GM21423 (cell line): ENCODE results near the gene POM121C.
A peak's percentile ranks its signal among the peaks of the same experiment; 100 is the strongest.
"Not testable (repeated sequence)": the region's sequence is repeated elsewhere in the genome, so short reads cannot be mapped to it uniquely, and the experiment has no call there.

Experiments used
- ATAC-seq: cut with Tn5 transposase; IDR thresholded peaks from one replicate; pipeline ENCODE4 v1.9.1; 2021; ENCODE audit warnings: mild to moderate bottlenecking, moderate library complexity; ENCODE audit not compliant: unreplicated experiment

POM121C gene

GRCh38 chr7:75439000-75439399 is 47.1 kb downstream of the POM121C start:
- not testable (repeated sequence) for ATAC-seq

DNA sequence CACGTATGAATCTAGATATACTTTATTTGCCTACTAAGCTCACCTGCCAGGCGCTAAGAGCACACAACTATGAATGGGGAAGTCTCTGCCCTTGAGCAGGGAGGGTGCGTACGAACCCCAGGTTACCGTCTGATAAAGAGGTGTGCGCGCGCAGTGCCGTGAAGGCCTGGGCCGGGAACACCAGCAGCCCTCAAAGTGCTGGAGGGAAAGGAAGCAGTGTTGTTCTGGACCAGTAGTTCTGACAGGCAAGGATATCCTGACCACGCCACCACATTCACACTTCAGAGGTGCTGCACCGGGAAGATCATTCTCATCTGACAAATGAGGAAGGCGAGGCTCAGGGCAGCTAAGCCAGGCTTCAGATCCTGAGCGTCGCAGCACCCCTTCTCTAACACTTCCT is 62.6 kb downstream of the POM121C start:
- not testable (repeated sequence) for ATAC-seq

DNA sequence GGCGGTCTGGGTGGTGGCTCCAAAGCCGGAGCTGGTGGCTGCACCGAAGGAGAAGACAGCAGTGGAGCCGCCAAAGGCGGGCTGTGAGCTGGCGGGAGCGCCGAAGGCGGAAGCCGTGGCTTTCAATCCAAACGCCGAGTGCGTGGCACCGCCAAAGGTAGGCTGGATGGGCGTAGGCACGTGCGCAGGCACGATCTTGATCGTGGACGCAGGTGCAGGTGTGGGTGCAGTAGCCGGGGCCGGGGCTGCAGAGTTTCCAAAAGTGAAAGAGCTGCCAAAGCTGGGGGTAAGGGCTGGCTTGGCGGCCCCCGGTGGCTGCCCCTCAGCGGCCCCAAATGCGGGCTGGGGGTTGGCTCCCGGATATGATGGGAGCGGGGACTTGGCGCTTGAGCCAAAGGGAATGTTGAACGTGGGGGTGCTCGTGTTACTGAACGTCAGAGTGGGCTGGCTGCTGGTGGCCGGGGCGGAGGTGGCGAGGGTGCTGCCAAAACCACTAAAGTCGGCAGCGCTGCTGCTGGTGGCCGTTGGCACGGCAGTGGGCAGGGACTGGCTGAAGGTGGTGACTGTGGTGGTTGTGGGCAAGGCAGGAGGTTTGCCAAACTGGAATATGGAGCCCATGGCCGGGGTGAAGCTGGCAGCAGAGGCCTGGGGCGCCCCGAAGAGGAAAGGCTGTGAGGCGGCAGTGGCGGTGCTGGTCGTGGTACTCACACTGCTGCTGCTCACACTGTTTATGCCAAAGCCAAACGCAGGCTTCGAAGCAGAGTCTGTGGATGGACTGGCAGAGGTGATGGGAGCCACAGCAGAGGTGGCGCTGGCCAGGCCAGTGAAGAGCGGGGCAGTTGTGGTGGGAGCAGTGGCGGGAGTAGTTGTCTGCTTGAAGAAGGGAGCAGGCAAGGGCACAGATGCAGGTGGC is 64.0 kb downstream of the POM121C start:
- ATAC-seq = not testable (repeated sequence)

DNA sequence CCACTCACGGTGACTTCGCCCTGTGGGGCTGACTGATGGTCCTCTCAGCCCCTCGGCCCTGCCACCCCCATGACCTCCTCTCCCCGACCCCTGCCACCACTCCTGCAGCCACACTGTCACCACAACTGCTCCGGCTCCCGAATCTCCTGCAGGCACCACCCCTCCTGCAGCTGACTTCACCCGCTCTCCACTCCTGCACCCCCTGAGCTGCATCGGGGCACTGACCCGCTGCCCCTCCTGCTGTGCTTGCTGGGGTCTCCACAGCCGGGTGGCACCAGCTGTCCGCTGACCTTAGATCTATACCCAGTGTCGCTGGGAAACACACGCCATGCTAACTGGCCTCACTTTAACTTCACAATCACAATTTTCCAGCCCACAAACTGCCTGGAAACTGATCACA is 65.9 kb downstream of the POM121C start:
- ATAC-seq = not testable (repeated sequence)

- not testable (repeated sequence) for ATAC-seq
Observed at GRCh38 chr7:75419693-75420092, 66.4 kb downstream of the POM121C start.

- not testable (repeated sequence) for ATAC-seq
Observed at GRCh38 chr7:75419210-75419609, 66.9 kb downstream of the POM121C start.

GRCh38 chr7:75418292-75418858 is 67.7 kb downstream of the POM121C start:
- ATAC-seq = not testable (repeated sequence)

DNA sequence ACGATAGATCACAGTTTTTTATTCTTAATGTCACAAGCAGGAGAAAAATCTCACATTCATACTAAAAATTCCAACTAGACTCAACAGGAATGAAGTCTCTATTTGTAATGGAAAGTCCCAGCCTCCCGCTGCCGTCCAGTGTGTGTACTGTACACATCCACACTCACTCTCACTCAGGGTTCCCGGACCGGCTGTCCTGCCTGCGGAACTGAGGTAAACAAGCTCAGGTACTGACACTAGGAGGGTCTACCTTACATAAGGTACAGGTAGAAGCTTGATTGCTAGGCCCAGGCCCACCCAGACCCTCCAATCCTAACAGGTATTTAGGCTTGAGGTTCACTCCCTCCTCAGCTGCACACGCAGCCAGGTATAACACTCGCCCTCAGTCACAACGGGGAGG is 69.3 kb downstream of the POM121C start:
- not testable (repeated sequence) for ATAC-seq

GRCh38 chr7:75415829-75416373 is 70.2 kb downstream of the POM121C start:
- ATAC-seq = not testable (repeated sequence)

DNA sequence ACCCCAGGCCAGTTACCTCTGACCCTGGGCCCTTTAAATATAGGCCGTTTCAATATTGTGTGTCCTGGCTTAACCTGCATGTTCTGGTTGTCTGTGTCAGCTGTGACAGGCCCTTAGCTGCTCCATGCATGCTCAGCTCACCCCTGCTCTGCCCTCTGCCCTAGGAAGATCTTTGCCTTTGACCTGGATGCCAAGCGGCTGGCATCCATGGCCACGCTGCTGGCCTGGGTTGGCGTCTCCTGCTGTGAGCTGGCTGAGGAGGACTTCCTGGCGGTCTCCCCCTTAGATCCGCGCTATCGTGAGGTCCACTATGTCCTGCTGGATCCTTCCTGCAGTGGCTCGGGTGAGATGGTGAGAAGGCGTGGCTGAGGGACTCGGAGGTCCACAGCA is 70.7 kb downstream of the POM121C start:
- not testable (repeated sequence) for ATAC-seq

GRCh38 chr7:75414708-75415427 is 71.2 kb downstream of the POM121C start:
- not testable (repeated sequence) for ATAC-seq

DNA sequence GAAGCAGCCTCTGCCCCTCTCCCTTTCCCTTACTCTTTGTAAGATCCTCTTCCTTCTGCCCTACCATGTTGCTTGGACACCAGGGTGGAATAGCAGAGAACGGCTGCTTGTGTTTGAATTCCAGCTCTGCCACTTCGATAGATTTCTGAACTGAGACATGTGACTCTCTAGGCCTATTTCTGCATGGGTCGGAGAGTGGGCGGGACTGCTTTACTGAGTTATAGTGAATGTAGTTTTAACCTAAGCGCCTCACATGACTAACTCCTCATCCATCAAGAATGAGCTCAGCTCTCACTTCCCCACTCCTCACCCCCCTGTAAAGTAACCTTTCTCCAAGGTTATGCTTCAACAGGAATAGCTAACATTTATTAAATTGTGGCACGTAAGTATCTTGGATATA is 71.9 kb downstream of the POM121C start:
- ATAC-seq = not testable (repeated sequence)

DNA sequence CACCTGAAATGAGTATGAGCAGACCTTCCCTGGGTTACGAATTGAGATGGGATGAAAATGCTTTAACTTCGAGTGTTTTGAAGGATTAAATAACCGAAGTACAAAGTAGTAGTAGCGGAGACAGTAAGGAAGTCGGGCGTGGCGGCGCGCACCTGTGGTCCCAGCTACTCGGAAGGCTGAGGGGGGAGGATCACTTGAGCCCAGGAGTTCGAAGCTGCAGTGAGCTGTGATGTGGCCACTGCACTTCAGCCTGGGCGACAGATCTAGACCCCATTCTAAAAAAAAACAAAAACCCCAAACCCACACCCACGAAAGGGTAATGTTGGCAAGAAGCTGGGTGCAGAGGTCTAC is 75.3 kb downstream of the POM121C start:
- peak; percentile 10 for ATAC-seq

DNA sequence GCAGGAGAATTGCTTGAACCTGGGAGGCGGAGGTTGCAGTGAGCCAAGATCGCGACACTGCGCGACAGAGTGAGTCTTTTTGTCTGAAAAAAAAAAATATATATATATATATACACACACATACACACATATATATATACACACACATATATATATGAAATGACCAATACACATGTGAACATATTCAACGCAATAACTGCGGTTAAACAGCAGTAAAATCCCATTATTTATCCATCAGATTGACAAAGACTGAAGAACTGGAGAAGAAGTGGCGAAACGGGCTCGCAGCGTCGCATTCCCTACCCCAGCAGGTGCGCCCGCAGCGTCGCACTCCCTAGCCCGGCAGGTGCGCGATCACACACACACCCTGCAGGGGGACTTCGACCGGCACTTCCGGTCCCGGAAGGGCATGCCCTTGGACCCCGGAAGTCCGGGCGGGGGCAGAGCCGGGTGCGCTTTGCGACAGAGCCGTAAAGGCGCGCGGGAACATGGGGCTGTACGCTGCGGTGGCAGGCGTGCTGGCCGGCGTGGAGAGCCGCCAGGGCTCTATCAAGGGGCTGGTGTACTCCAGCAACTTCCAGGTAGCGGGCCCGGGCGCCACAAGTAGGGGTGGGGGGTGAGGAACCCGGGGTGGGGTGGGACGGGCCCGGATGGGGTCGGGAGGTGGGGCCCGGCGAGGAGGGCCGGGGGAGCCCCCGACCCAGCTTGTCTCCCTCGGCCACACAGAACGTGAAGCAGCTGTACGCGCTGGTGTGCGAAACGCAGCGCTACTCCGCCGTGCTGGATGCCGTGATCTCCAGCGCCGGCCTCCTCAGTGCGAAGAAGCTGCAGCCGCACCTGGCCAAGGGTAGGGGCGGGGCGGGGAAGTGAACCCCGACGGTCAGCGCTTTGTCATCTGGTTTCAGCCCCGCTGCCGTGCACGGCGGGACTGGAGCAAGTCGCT is 75.9 kb downstream of the POM121C start:
- peak; percentile 91 for ATAC-seq

DNA sequence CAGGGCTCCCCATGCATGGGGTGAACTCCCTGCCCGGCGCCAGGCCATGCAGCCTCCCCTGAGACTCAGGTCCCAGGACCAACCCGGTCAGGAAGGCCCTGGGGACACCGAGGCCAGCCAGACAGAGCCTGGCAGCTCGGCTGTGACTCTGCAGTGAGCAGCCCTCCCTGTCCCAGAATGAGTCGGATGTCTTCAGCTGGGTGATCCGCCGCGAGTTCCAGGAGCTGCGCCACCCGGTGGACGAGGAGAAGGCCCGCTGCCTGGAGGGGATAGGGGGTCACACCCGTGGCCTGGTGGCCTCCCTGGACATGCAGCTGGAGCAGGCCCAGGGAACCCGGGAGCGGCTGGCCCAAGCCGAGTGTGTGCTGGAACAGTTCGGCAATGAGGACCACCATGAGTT is 81.4 kb downstream of the POM121C start:
- ATAC-seq = not testable (repeated sequence)

GRCh38 chr7:75403455-75404443 is 82.3 kb downstream of the POM121C start:
- not testable (repeated sequence) for ATAC-seq

- ATAC-seq = not testable (repeated sequence)
Observed at GRCh38 chr7:75400575-75400974, 85.5 kb downstream of the POM121C start.

DNA sequence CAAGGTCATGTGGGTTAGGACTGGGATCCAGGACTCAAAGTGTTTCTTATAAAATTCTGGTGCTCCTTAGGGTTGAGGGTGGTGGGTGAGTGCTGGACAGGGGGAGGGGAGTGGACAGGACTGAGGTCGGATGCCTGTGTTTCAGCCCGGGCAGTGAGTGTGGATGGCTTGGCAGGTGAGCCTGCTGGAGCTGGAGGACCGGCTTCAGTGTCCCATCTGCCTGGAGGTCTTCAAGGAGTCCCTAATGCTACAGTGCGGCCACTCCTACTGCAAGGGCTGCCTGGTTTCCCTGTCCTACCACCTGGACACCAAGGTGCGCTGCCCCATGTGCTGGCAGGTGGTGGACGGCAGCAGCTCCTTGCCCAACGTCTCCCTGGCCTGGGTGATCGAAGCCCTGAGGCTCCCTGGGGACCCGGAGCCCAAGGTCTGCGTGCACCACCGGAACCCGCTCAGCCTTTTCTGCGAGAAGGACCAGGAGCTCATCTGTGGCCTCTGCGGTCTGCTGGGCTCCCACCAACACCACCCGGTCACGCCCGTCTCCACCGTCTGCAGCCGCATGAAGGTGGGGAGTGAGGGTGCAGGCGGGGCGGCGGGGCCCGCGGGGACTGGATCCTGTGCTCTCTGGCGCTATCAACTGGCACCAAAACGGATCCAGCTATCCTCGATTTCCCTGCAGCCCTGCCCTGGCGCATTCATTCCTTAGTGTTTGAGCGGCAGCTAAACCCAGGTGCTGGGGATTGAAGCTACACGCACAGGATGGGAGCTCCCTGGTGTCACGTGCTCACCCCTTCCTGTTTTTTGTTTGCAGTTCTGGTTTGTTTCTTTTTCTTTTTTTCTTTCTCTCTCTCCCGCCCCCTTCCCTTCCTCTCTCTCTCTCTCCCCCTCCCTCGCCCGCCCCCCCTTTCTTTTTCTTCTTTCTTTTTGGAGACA is 87.1 kb downstream of the POM121C start:
- ATAC-seq = not testable (repeated sequence)
